NB4 (cell line): ENCODE data around the gene FBXW8.

Source experiments
- DNase-seq: peaks from one replicate; pipeline ENCODE4 v3.0.0; 2010; ENCODE audit warnings: low read depth
- H3K4me3 ChIP-seq: one replicate; pipeline ENCODE4 v1.5.1; 2011; ENCODE audit warnings: mild to moderate bottlenecking, low read depth, low read length, moderate library complexity
- CTCF ChIP-seq: IDR thresholded peaks from one replicate; pipeline ENCODE4 v1.5.1; 2012; ENCODE audit warnings: low read depth, low read length
- MYC ChIP-seq: IDR thresholded peaks from 2 replicates; pipeline ENCODE4 v1.6.1; 2011; ENCODE audit warnings: low read depth, low read length
- POLR2A ChIP-seq: IDR thresholded peaks from 2 replicates; pipeline ENCODE4 v1.6.1; 2011; ENCODE audit warnings: mild to moderate bottlenecking; ENCODE audit not compliant: insufficient read length; ENCODE audit errors: extremely low read depth
- TF ChIP-seq, protein P1 (sequence below): IDR thresholded peaks from 2 replicates; pipeline ENCODE4 v1.6.1; 2011; ENCODE audit warnings: low read depth, low read length

Gene FBXW8

DNA sequence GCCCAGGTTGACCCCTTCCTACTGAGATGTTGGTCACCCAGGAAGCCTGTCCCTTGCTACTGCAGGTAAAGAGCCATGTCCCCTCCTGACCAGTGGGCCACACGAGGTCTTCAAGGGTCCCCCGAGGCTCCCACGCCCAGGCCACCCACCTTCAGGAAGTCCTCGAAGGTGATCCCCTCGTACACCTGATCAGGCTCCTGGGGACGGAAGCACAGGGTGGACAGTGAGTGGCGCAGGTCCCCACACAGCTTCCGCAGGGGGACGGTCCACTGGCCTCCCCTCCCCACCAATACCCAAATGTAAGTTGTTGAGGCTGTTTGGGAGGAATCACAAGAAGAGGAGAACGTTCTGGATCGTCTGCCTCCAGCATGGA lies 131.0 kb downstream of the FBXW8 start:
- H3K4me3 ChIP-seq = no peak overlapping the region
- DNase-seq = no peak
- TF ChIP-seq MYC (no peak), CTCF (no peak), POLR2A (no peak)
- TF ChIP-seq, protein P1, sequence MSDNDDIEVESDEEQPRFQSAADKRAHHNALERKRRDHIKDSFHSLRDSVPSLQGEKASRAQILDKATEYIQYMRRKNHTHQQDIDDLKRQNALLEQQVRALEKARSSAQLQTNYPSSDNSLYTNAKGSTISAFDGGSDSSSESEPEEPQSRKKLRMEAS = no peak

DNA sequence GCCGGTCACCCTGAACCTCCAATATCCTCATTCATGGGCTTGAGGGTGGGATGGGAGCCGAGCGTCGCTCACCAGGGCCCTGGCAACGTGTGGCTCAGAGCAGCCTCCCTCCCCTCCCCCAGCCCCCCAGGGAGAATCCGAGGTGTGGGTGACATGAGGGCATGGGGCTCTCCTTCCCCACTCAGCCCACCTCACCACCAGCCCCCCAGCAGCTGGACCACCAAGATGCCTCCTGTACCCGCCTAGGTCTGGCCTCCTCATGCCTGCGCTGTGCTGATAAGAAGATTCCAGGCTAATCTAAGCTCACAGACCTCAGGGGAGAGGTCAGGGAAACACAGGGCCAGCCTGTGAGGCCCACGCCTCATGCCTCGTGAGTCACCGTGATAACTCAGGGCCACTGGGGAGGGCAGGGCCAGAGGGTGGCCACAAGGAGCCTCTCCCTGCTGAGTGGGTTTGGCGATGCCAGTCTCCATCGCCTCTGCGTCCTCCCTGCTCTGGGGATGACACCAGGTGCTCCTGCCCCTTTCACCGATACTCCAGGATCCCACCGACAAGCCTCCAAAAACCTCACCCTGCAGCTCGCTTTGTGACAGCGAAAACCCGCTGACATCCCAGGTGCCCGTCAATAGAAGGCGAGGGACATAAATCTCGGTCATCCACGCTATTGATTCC lies 131.6 kb downstream of the FBXW8 start:
- peak; percentile 63 for DNase-seq
- no peak for TF ChIP-seq POLR2A
- no peak for TF ChIP-seq CTCF
- TF ChIP-seq, protein P1 = no peak
- TF ChIP-seq MYC = no peak
- no peak overlapping the region for H3K4me3 ChIP-seq

DNA sequence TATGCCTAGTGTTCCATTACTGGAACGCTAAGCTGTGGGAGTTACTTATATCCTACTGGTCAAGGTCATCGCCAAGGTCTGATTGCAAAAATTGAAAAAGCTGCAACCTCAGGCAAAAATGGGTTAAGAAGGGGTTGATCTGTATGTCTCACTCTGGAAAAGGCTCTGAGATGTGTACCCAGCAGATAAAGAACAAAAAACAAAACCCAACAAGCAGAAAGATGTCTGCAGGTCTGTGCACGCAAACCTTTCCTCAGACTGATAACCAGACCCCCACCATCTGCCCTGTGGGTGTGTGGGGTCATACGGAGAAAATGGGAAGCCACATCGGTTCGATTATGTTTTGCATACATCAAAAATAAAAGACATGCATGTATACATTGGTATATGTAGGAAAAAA lies 132.1 kb downstream of the FBXW8 start:
- H3K4me3 ChIP-seq = no peak overlapping the region
- DNase-seq = no peak
- TF ChIP-seq MYC (no peak), CTCF (no peak), POLR2A (no peak)
- TF ChIP-seq, protein P1 = no peak

DNA sequence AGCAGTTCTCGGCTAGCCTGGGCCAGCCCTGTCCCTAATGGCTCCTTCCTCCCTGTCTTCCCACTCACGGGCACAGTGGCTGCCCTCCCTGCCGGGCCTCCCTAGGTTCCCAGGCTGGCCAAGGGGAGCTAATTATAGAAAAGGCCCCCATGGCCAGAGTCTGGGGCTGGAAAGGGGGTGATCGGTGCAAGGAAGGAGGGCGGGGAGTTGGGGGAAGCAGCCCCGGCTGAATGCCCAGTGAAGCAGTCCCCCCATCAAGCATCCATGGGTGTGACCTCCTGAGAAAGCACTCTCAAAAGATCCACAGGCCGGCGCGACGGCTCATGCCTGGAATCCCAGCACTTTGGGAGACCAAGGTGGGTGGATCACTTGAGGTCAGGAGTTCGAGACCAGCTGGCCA lies 133.6 kb downstream of the FBXW8 start:
- no peak for TF ChIP-seq CTCF
- H3K4me3 ChIP-seq = no peak overlapping the region
- DNase-seq = no peak

DNA sequence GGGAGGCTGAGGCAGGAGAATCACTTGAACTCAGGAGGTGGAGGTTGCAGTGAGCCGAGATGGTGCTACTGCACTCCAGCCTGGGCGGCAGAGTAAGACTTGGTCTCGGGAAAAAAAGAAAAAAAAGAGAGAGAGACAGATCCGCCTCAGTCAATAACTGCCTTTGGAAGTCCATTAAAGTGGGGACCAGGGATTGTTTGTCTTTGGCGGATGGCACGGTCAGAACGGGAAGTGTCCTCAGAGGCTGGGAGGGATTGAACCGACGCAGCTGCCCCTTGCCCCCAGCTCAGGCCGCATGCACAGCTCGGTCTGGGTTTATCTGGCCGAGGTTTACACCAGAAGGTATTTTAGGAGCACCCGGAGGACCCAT lies 134.0 kb downstream of the FBXW8 start:
- no peak for DNase-seq
- TF ChIP-seq MYC (no peak), POLR2A (no peak), CTCF (no peak)
- TF ChIP-seq, protein P1 = no peak
- H3K4me3 ChIP-seq = no peak overlapping the region
